Gastroesophageal sphincter (tissue), 4 donors: Measurements from ENCODE around the gene COL28A1. TPM values are rescaled to one million over a fixed set of nuclear protein-coding genes. Genes with fewer than 3 reads are reported as not detected.

Experiments used
- ATAC-seq: fragments of 150-250 bp; one replicate; pipeline ENCODE4 v1.9.1; 2016; ENCODE audit warnings: mild to moderate bottlenecking, moderate library complexity
- H3K27ac ChIP-seq, 4 donors: fragments of 200-600 bp; sonication (generic) in 3 of 4; 1 replicate in 3 of 4; 2 replicates in 1 of 4; pipeline ENCODE4 v1.5.1; 2016 to 2019
- H3K27me3 ChIP-seq: fragments of 200-600 bp; sonication (generic); one replicate; pipeline ENCODE4 v1.5.1; 2019
- H3K36me3 ChIP-seq, 2 donors: fragments of 200-600 bp; sonication (generic); one replicate each; pipeline ENCODE4 v1.5.1; 2019; ENCODE audit warnings: control low read depth in 1 of 2
- H3K4me1 ChIP-seq, 3 donors: fragments of 200-600 bp; sonication (generic); 1 replicate in 2 of 3; 2 replicates in 1 of 3; pipeline ENCODE4 v1.5.1; 2016 to 2019; ENCODE audit warnings: control low read depth in 2 of 3
- H3K4me3 ChIP-seq, 2 donors: fragments of 200-600 bp; sonication (generic); one replicate each; pipeline ENCODE4 v1.5.1; 2019; ENCODE audit warnings: mild to moderate bottlenecking in 1 of 2, moderate library complexity in 1 of 2
- H3K9me3 ChIP-seq, 3 donors: fragments of 200-600 bp; sonication (generic); one replicate each; pipeline ENCODE4 v1.5.1; 2017 to 2019; ENCODE audit warnings: control low read depth in 2 of 3
- CTCF ChIP-seq, 4 experiments: fragments of 200-600 bp in 2 of 4; fragments of 450-650 bp in 2 of 4; sonication (generic) in 1 of 4; IDR thresholded peaks; one replicate each; pipeline ENCODE4 v1.5.1; 2017 to 2019; ENCODE audit warnings: antibody characterized with exemption in 4 of 4, mild to moderate bottlenecking in 2 of 4, moderate library complexity in 2 of 4
- EP300 ChIP-seq: sonication (generic); formaldehyde crosslinking; IDR thresholded peaks from one replicate; pipeline ENCODE4 v1.6.1; 2017; ENCODE audit warnings: antibody characterized with exemption, mild to moderate bottlenecking
- POLR2A ChIP-seq, 2 donors: fragments of 450-650 bp; IDR thresholded peaks; one replicate each; pipeline ENCODE4 v1.6.1; 2017; ENCODE audit warnings: antibody characterized with exemption in 2 of 2, mild to moderate bottlenecking in 2 of 2, moderate library complexity in 1 of 2
- POLR2AphosphoS5 ChIP-seq: sonication (generic); formaldehyde crosslinking; IDR thresholded peaks from one replicate; pipeline ENCODE4 v1.6.1; 2017; ENCODE audit warnings: antibody characterized with exemption
- whole genome bisulfite sequencing, 2 donors: methylation state at CpG; one replicate each; pipeline ENCODE4 v1.1.5; 2018; ENCODE audit warnings: low coverage in 1 of 2; 5-methylcytosine and 5-hydroxymethylcytosine counted together
- total RNA-seq, 4 donors: library from RNA; depleted of rRNA; stranded (reverse); fragments of >200 nt; gene quantifications; one replicate each; pipeline ENCODE4 v1.1.0, GENCODE V29; 2016

Gene COL28A1
- total RNA-seq, 4 donors from 2014 or later: 12.5 to 21.3 (median 18.7) TPM

- H3K36me3 ChIP-seq: peaks cover 0 to 7% of the 10 kb centered on the region in 2 donors
- no peaks in the 10 kb centered on the region for H3K27me3 ChIP-seq
- H3K27ac ChIP-seq: peak overlapping the region; percentile 88 to 98 (median 95)
- no peak for TF ChIP-seq EP300
- no peak for TF ChIP-seq CTCF (IDR thresholded peaks at IDR 0.05)
- no peak for TF ChIP-seq POLR2AphosphoS5
- no peak for TF ChIP-seq POLR2A (IDR thresholded peaks at IDR 0.05)
- ATAC-seq: no peak
- 82 to 88% methylated on average over 8 to 22 of the region's 26 CpGs for WGBS, 2 donors
- peak overlapping the region; percentile 77 to 95 for H3K4me3 ChIP-seq
- peaks cover 10 to 33% (median 11%) of the 10 kb centered on the region in 3 donors for H3K4me1 ChIP-seq
- no peaks in the 10 kb centered on the region for H3K9me3 ChIP-seq
These were observed 30.3 kb upstream of the COL28A1 start for GRCh38 chr7:7565746-7566650.

GRCh38 chr7:7565018-7565680, 29.5 kb upstream of the COL28A1 start:
- Histone ChIP-seq H3K4me3 (no peak overlapping the region), H3K27ac (no peak overlapping the region), H3K36me3 (peaks cover 0 to 7% of the 10 kb centered on the region in 2 donors), H3K27me3 (no peaks in the 10 kb centered on the region), H3K9me3 (no peaks in the 10 kb centered on the region), H3K4me1 (peaks cover 10 to 28% (median 11%) of the 10 kb centered on the region in 3 donors)
- no peak for ATAC-seq
- 95 to 96% methylated on average over 3 to 4 of the region's 4 CpGs for WGBS, 2 donors
- TF ChIP-seq EP300 (no peak), CTCF (IDR thresholded peaks at IDR 0.05) (no peak), POLR2A (IDR thresholded peaks at IDR 0.05) (no peak), POLR2AphosphoS5 (no peak)

GRCh38 chr7:7564323-7564780, 28.7 kb upstream of the COL28A1 start:
- Histone ChIP-seq H3K36me3 (peaks cover 0 to 7% of the 10 kb centered on the region in 2 donors), H3K9me3 (peaks cover 0 to 4% (median 0%) of the 10 kb centered on the region in 3 donors), H3K4me3 (no peak overlapping the region), H3K27ac (no peak overlapping the region), H3K4me1 (peaks cover 10 to 20% (median 11%) of the 10 kb centered on the region in 3 donors), H3K27me3 (no peaks in the 10 kb centered on the region)
- TF ChIP-seq POLR2A (IDR thresholded peaks at IDR 0.05): no peak
- TF ChIP-seq POLR2AphosphoS5: no peak
- TF ChIP-seq EP300: no peak
- TF ChIP-seq CTCF (IDR thresholded peaks at IDR 0.05): no peak
- no peak for ATAC-seq
- 75 to 87% methylated on average over 2 to 3 of the region's 3 CpGs for WGBS, 2 donors

GRCh38 chr7:7563813-7564212, 28.1 kb upstream of the COL28A1 start:
- H3K9me3 ChIP-seq: peaks cover 0 to 4% (median 0%) of the 10 kb centered on the region in 3 donors
- no peak overlapping the region for H3K4me3 ChIP-seq
- no peak for TF ChIP-seq POLR2AphosphoS5
- TF ChIP-seq POLR2A (IDR thresholded peaks at IDR 0.05): no peak
- TF ChIP-seq CTCF (IDR thresholded peaks at IDR 0.05): no peak
- no peak for TF ChIP-seq EP300
- H3K4me1 ChIP-seq: peaks cover 9 to 14% (median 10%) of the 10 kb centered on the region in 3 donors
- ATAC-seq: no peak
- H3K27me3 ChIP-seq: no peaks in the 10 kb centered on the region
- H3K27ac ChIP-seq: no peak overlapping the region
- H3K36me3 ChIP-seq: peaks cover 0 to 7% of the 10 kb centered on the region in 2 donors
